T-helper 17 cell (primary cell): Measurements from ENCODE around the gene PLEKHJ1. TPM values are rescaled to one million over a fixed set of nuclear protein-coding genes. Genes with fewer than 3 reads are reported as not detected.

Experiments used
- ATAC-seq: fragments of 150-1000 bp; cut with Tn5 transposase; 2 replicates; pipeline ENCODE4 v1.10.0; 2021; ENCODE audit warnings: mild to moderate bottlenecking, moderate library complexity
- DNase-seq, 3 donors: peaks; one replicate each; pipeline versions ENCODE4 v3.0.0 to v3.0.0-alpha.2; 2020 to 2021
- H3K9me3 ChIP-seq: one replicate; pipeline ENCODE4 v1.7.0; 2013; ENCODE audit warnings: low read length, mild to moderate bottlenecking; ENCODE audit not compliant: control insufficient read depth, poor library complexity, severe bottlenecking
- H3K27ac Mint-ChIP-seq: one replicate; pipeline ENCODE4 v1.8.0; 2022; ENCODE audit warnings: mild to moderate bottlenecking, moderate library complexity, mixed read lengths
- H3K27me3 Mint-ChIP-seq: one replicate; pipeline ENCODE4 v1.8.0; 2022; ENCODE audit warnings: mixed read lengths
- H3K36me3 Mint-ChIP-seq: one replicate; pipeline ENCODE4 v1.8.0; 2022; ENCODE audit warnings: low read depth, mixed read lengths
- H3K4me1 Mint-ChIP-seq: one replicate; pipeline ENCODE4 v1.8.0; 2022; ENCODE audit warnings: mild to moderate bottlenecking, mixed read lengths
- H3K4me3 Mint-ChIP-seq: one replicate; pipeline ENCODE4 v1.8.0; 2022; ENCODE audit warnings: mild to moderate bottlenecking, moderate library complexity, mixed read lengths
- total RNA-seq, 4 donors: library from RNA in 2 of 4; stranded (reverse) in 2 of 4; gene quantifications; one replicate each; pipeline ENCODE4 v1.2.3 and lab custom pipeline; 2022 to 2026

PLEKHJ1 gene
- total RNA-seq, 2 donors from 2014 or later: 38.6 to 40.2 TPM

DNA sequence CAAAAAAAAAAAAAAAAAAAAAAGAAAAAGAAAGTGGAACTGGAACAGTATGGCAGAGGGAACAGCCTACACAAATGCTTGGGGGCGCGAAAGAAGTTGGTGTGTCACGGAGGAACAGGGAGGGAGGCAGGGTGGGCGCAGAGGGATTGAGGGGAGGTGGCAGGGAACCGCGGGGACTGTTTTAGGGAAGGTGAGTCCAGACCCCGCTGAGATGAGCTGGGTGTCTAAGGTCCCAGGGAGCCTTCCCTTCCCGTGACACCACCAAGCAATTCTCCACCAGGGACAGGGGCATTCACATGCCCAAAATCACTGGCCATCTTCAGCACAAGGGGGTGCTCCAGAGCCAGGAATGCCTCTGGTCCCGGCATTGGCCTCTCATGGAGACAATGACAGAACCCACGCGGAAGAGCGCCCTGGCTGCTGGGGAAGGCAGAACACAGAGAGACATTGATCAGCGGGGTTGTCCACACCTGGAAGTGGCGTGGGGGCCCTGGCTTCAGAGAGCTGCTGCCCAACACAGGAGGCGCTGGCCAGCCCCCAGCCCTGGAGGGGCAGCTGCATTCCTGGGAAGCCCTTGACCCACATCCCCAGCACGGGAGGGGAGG lies 38.9 kb upstream of the PLEKHJ1 start:
- H3K27me3 Mint-ChIP-seq: no peaks in the 10 kb centered on the region
- no peak for ATAC-seq
- no peak for DNase-seq
- H3K9me3 ChIP-seq: no peaks in the 10 kb centered on the region
- peak overlapping the region; percentile 71 for H3K4me3 Mint-ChIP-seq
- peaks cover 3% of the 10 kb centered on the region for H3K36me3 Mint-ChIP-seq
- H3K27ac Mint-ChIP-seq: peak overlapping the region; percentile 94
- H3K4me1 Mint-ChIP-seq: peaks cover 31% of the 10 kb centered on the region

- no peak for DNase-seq
- H3K4me3 Mint-ChIP-seq: peak overlapping the region; percentile 88
- no peak for ATAC-seq
- H3K4me1 Mint-ChIP-seq: peaks cover 32% of the 10 kb centered on the region
- peaks cover 4% of the 10 kb centered on the region for H3K36me3 Mint-ChIP-seq
- no peaks in the 10 kb centered on the region for H3K27me3 Mint-ChIP-seq
- peak overlapping the region; percentile 94 for H3K27ac Mint-ChIP-seq
- no peaks in the 10 kb centered on the region for H3K9me3 ChIP-seq
Observed at GRCh38 chr19:2274185-2274711, 38.1 kb upstream of the PLEKHJ1 start.

DNA sequence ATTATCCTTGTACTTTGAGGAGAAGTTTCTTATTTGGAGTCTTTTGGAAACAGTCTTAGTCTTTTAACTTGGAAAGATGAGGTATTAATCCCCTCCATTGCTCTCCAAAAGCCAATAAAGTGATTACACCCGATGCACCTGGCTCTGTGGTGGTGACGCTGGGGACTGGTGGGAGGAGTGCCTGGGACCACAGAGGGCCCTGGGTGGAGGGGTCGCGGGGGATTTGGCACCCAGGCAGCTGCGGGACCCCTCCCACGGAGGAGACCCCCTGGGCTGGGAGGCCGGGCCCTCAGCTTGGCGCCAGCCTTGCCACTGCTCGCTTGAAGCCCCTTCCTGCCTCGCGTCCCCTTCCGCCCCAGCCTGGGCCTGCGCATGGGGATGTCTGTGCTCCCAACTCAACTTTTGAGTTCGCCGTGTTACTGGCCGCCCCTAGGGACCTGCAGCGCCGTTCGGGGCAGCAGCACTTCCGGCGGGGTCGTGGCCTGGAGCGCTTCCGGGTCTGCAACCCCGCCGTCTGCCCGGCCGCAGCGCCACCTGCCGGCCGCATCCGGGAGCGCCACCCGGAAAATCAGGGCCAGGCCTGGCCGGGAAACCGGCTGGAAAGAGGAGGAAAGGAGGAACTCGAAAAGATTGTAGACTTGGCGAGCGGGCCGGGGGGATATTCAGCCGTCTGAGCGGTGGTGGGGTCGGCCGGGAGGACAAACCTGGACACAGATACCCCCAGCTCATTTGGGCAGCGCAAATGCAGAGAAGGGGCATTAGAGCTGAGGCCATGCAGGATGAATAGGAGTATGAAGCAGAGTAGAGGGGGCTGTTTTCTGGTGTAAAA lies 37.4 kb upstream of the PLEKHJ1 start:
- ATAC-seq (peak; percentile 16), DNase-seq (peak; percentile 68 to 75 (median 72))
- peaks cover 30% of the 10 kb centered on the region for H3K4me1 Mint-ChIP-seq
- H3K27me3 Mint-ChIP-seq: no peaks in the 10 kb centered on the region
- H3K27ac Mint-ChIP-seq: peak overlapping the region; percentile 94
- peaks cover 5% of the 10 kb centered on the region for H3K36me3 Mint-ChIP-seq
- H3K4me3 Mint-ChIP-seq: peak overlapping the region; percentile 88
- no peaks in the 10 kb centered on the region for H3K9me3 ChIP-seq

DNA sequence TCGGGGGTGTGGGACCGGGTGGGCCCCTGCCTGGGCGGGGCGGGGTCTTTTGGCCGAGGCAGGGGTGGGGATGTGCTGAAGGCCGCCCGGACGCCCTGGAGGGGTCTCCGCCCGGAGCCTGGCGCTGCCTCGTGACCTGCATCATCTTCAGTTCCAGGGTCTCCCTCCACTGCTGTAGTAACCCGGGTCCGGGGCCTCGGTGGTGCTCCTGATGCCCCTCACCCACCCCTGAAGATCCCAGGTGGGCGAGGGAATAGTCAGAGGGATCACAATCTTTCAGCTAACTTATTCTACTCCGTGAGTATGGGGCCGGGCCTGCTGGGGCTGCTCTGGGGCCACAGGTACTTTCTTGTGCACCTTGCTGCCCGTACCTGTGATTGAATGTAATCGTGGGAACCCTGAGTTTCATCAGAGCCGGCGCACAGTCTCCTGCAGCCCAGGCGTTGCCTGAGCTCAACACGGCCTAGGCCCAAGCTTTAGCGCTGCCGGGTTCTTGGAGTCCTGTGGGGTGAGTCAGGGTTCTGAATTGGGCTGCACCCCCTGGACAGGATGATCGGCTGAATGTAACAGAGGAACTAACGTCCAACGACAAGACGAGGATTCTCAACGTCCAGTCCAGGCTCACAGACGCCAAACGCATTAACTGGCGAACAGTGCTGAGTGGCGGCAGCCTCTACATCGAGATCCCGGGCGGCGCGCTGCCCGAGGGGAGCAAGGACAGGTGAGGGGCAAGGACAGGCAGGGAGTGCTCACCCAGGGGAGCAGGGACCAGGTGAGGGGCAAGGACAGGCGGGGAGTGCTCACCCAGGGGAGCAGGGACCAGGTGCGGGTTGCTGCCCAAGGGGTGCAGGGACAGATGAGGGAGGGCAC lies 35.3 kb upstream of the PLEKHJ1 start:
- Mint-ChIP-seq H3K36me3 (peaks cover 5% of the 10 kb centered on the region), H3K27me3 (no peaks in the 10 kb centered on the region), H3K27ac (peak overlapping the region; percentile 94), H3K4me1 (peaks cover 30% of the 10 kb centered on the region), H3K4me3 (peak overlapping the region; percentile 92)
- no peaks in the 10 kb centered on the region for H3K9me3 ChIP-seq
- DNase-seq (no peak), ATAC-seq (no peak)

GRCh38 chr19:2270423-2271233 lies 34.5 kb upstream of the PLEKHJ1 start:
- ATAC-seq: peak; percentile 35
- H3K9me3 ChIP-seq: no peaks in the 10 kb centered on the region
- Mint-ChIP-seq H3K4me3 (peak overlapping the region; percentile 92), H3K4me1 (peaks cover 33% of the 10 kb centered on the region), H3K27ac (peak overlapping the region; percentile 94), H3K27me3 (no peaks in the 10 kb centered on the region), H3K36me3 (peaks cover 5% of the 10 kb centered on the region)
- DNase-seq: peak; percentile 53 to 67 (median 67)

DNA sequence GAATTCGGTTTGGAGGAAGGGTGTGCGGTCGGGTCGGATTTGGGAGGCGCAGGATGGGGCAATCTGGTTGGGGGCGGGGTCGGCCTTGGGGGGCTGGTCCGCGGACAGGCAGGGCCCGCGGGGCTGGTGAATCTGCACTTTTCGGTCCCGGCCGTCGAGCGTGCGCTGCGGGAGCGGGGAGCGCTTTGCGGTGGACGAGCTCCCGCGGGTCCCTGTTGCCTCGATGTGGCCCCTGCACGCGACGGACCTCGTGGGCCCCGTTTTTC lies 34.0 kb upstream of the PLEKHJ1 start:
- Mint-ChIP-seq H3K36me3 (peaks cover 5% of the 10 kb centered on the region), H3K27ac (peak overlapping the region; percentile 94), H3K4me1 (peaks cover 32% of the 10 kb centered on the region), H3K4me3 (peak overlapping the region; percentile 92), H3K27me3 (no peaks in the 10 kb centered on the region)
- H3K9me3 ChIP-seq: no peaks in the 10 kb centered on the region
- DNase-seq (no peak), ATAC-seq (no peak)

DNA sequence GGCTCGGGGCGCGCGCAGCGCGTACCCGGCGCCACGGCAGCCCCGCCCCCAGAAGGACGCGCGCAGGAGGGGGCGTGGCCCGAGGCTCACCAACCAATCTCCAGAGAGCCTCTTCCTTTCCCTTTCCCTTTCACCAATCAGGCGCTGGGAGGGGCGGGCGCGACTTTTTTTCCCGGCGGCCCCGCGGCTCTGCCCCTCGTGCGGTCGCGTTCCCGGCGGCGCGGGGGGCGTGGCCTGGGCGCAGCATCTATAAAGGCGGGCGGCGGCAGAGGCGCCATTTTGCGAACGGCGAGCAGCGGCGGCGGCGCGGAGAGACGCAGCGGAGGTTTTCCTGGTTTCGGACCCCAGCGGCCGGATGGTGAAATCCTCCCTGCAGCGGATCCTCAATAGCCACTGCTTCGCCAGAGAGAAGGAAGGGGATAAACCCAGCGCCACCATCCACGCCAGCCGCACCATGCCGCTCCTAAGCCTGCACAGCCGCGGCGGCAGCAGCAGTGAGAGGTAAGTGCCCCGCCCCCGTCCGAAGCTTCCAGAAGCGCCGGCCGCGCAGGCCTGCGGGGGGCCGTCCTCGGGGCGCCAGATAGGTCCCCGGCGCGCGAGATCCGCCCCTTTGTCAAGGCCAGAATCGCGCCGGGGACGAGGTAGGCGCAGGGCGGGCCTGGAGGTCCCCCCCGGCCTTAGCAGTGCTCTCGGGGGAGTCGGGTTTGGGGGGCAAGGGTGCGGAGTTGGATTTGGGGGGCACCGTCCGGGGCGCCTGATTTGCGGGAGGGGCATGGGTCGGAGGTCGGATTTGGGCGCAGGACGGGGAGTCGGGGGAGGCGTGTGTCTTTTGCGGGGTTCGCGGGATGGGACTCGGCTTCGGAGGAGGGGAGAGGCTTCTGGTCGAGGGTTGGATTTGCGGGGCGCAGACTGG lies 33.4 kb upstream of the PLEKHJ1 start:
- Mint-ChIP-seq H3K4me3 (peak overlapping the region; percentile 92), H3K4me1 (peaks cover 29% of the 10 kb centered on the region), H3K27ac (peak overlapping the region; percentile 94), H3K36me3 (peaks cover 5% of the 10 kb centered on the region), H3K27me3 (no peaks in the 10 kb centered on the region)
- no peaks in the 10 kb centered on the region for H3K9me3 ChIP-seq
- DNase-seq (peak; percentile 97 to 99 (median 99)), ATAC-seq (peak; percentile 85)

- peaks cover 25% of the 10 kb centered on the region for H3K4me1 Mint-ChIP-seq
- peaks cover 5% of the 10 kb centered on the region for H3K36me3 Mint-ChIP-seq
- no peak for ATAC-seq
- no peaks in the 10 kb centered on the region for H3K27me3 Mint-ChIP-seq
- peak overlapping the region; percentile 94 for H3K27ac Mint-ChIP-seq
- H3K9me3 ChIP-seq: no peaks in the 10 kb centered on the region
- peak overlapping the region; percentile 92 for H3K4me3 Mint-ChIP-seq
- DNase-seq: no peak
Observed at GRCh38 chr19:2268861-2269243, 32.7 kb upstream of the PLEKHJ1 start.

- Mint-ChIP-seq H3K36me3 (peaks cover 5% of the 10 kb centered on the region), H3K4me3 (peak overlapping the region; percentile 92), H3K27me3 (no peaks in the 10 kb centered on the region), H3K27ac (peak overlapping the region; percentile 94), H3K4me1 (peaks cover 22% of the 10 kb centered on the region)
- H3K9me3 ChIP-seq: no peaks in the 10 kb centered on the region
- DNase-seq: no peak
- ATAC-seq: no peak
Observed at GRCh38 chr19:2268480-2268830, 32.3 kb upstream of the PLEKHJ1 start.

GRCh38 chr19:2266183-2266993 lies 30.3 kb upstream of the PLEKHJ1 start:
- H3K4me3 Mint-ChIP-seq: no peak overlapping the region
- H3K27me3 Mint-ChIP-seq: no peaks in the 10 kb centered on the region

GRCh38 chr19:2261438-2262172 lies 25.5 kb upstream of the PLEKHJ1 start:
- Mint-ChIP-seq H3K27me3 (no peaks in the 10 kb centered on the region), H3K4me3 (peak overlapping the region; percentile 55), H3K4me1 (peaks cover 10% of the 10 kb centered on the region), H3K36me3 (peaks cover 2% of the 10 kb centered on the region), H3K27ac (peak overlapping the region; percentile 96)
- peak in 1 of 3 donors; percentile 45 for DNase-seq
- ATAC-seq: no peak
- no peaks in the 10 kb centered on the region for H3K9me3 ChIP-seq

More at GRCh38 chr19:2266183-2266993, 30.3 kb upstream of the PLEKHJ1 start:
- no peaks in the 10 kb centered on the region for H3K9me3 ChIP-seq
- Mint-ChIP-seq H3K36me3 (peaks cover 2% of the 10 kb centered on the region), H3K27ac (no peak overlapping the region), H3K4me1 (peaks cover 11% of the 10 kb centered on the region)
- ATAC-seq (no peak), DNase-seq (no peak)
